HG02970 (cell line): Measurements from ENCODE around the gene CAPN2.

Experiments used
- ATAC-seq: cut with Tn5 transposase; IDR thresholded peaks from one replicate; pipeline ENCODE4 v1.9.1; 2021; ENCODE audit warnings: mild to moderate bottlenecking, moderate library complexity, moderate number of reproducible peaks; ENCODE audit not compliant: unreplicated experiment, low FRiP score

CAPN2 gene

GRCh38 chr1:223819730-223820514 lies 107.6 kb downstream of the CAPN2 start:
- no peak for ATAC-seq

GRCh38 chr1:223820515-223820858 lies 108.1 kb downstream of the CAPN2 start:
- no peak for ATAC-seq

- no peak for ATAC-seq
Measured at GRCh38 chr1:223820971-223821370, 108.6 kb downstream of the CAPN2 start.

GRCh38 chr1:223824287-223824686 lies 111.9 kb downstream of the CAPN2 start:
- ATAC-seq, result no peak

- no peak for ATAC-seq
Measured at GRCh38 chr1:223824712-223825111, 112.4 kb downstream of the CAPN2 start.
